Neutrophil (primary cell): ENCODE results near the gene HAND2.
A peak's percentile ranks its signal among the peaks of the same experiment; 100 is the strongest.

Experiments used
- H3K27ac ChIP-seq: fragments of 200-600 bp; sonication (generic); 2 replicates; pipeline ENCODE4 v1.5.1; 2016; ENCODE audit warnings: mild to moderate bottlenecking, moderate library complexity
- H3K27me3 ChIP-seq: fragments of 200-600 bp; sonication (generic); 2 replicates; pipeline ENCODE4 v1.6.0; 2016; ENCODE audit warnings: mild to moderate bottlenecking
- H3K36me3 ChIP-seq: fragments of 200-600 bp; sonication (generic); 2 replicates; pipeline ENCODE4 v1.5.1; 2017
- H3K4me1 ChIP-seq, 2 experiments: fragments of 200-600 bp in 1 of 2; sonication (generic) in 1 of 2; 1 replicate in 1 of 2; 2 replicates in 1 of 2; pipeline versions ENCODE4 v1.5.1 to v1.6.1; 2013 to 2016; ENCODE audit warnings: low read depth in 1 of 2, low read length in 1 of 2, mild to moderate bottlenecking in 1 of 2, moderate library complexity in 1 of 2; ENCODE audit not compliant: control insufficient read depth in 1 of 2, insufficient read depth in 1 of 2
- H3K4me3 ChIP-seq, 2 experiments: fragments of 200-600 bp in 1 of 2; sonication (generic) in 1 of 2; 1 replicate in 1 of 2; 2 replicates in 1 of 2; pipeline ENCODE4 v1.5.1; 2013 to 2016; ENCODE audit warnings: low read depth in 1 of 2, low read length in 1 of 2, mild to moderate bottlenecking in 1 of 2, moderate library complexity in 1 of 2
- H3K9me3 ChIP-seq: fragments of 200-600 bp; sonication (generic); 2 replicates; pipeline ENCODE4 v1.5.1; 2016
- CTCF ChIP-seq: fragments of 200-600 bp; sonication (generic); IDR thresholded peaks from 2 replicates; pipeline ENCODE4 v1.5.1; 2016; ENCODE audit warnings: antibody characterized with exemption

Gene HAND2

GRCh38 chr4:173494013-173494970, 35.7 kb downstream of the HAND2 start:
- no peak for TF ChIP-seq CTCF
- no peaks in the 10 kb centered on the region for H3K36me3 ChIP-seq
- H3K4me3 ChIP-seq, result peak overlapping the region in 1 of 2 experiments; percentile 23
- H3K27me3 ChIP-seq, result peaks cover 66% of the 10 kb centered on the region
- H3K27ac ChIP-seq, result no peak overlapping the region
- H3K9me3 ChIP-seq, result no peaks in the 10 kb centered on the region
- peaks cover 14 to 15% of the 10 kb centered on the region in 2 experiments for H3K4me1 ChIP-seq

GRCh38 chr4:173493041-173493440, 37.0 kb downstream of the HAND2 start:
- H3K27me3 ChIP-seq, result peaks cover 54% of the 10 kb centered on the region
- no peaks in the 10 kb centered on the region for H3K9me3 ChIP-seq
- peaks cover 14 to 15% of the 10 kb centered on the region in 2 experiments for H3K4me1 ChIP-seq
- no peak for TF ChIP-seq CTCF
- H3K4me3 ChIP-seq, result no peak overlapping the region
- H3K27ac ChIP-seq, result no peak overlapping the region
- H3K36me3 ChIP-seq, result no peaks in the 10 kb centered on the region

- TF ChIP-seq CTCF, result no peak
- H3K4me1 ChIP-seq, result peaks cover 14 to 15% of the 10 kb centered on the region in 2 experiments
- peaks cover 46% of the 10 kb centered on the region for H3K27me3 ChIP-seq
- H3K4me3 ChIP-seq, result no peak overlapping the region
- no peak overlapping the region for H3K27ac ChIP-seq
- H3K36me3 ChIP-seq, result no peaks in the 10 kb centered on the region
- no peaks in the 10 kb centered on the region for H3K9me3 ChIP-seq
These were observed 37.7 kb downstream of the HAND2 start for GRCh38 chr4:173492315-173492714.

GRCh38 chr4:173490817-173491528, 39.1 kb downstream of the HAND2 start:
- TF ChIP-seq CTCF, result no peak
- Histone ChIP-seq H3K36me3 (no peaks in the 10 kb centered on the region), H3K4me3 (no peak overlapping the region), H3K27me3 (peaks cover 33% of the 10 kb centered on the region), H3K27ac (no peak overlapping the region), H3K9me3 (no peaks in the 10 kb centered on the region), H3K4me1 (peaks cover 14 to 15% of the 10 kb centered on the region in 2 experiments)

GRCh38 chr4:173490256-173490655, 39.8 kb downstream of the HAND2 start:
- Histone ChIP-seq H3K9me3 (no peaks in the 10 kb centered on the region), H3K4me3 (no peak overlapping the region), H3K27me3 (peaks cover 26% of the 10 kb centered on the region), H3K27ac (no peak overlapping the region), H3K4me1 (peaks cover 14 to 15% of the 10 kb centered on the region in 2 experiments), H3K36me3 (no peaks in the 10 kb centered on the region)
- no peak for TF ChIP-seq CTCF
